Natural killer cell treated with Interleukin-12 subunit alpha and Interleukin-12 subunit beta and Interleukin-15 and Interleukin-18, amount 100 ng/mL, for 72 hours (primary cell): ENCODE data around the gene IGFL2. TPM values are rescaled to one million over a fixed set of nuclear protein-coding genes. Genes with fewer than 3 reads are reported as not detected.
"Not testable (repeated sequence)": the region's sequence is repeated elsewhere in the genome, so short reads cannot be mapped to it uniquely, and the experiment has no call there.

Source experiments
- ATAC-seq, 2 donors: fragments of 150-1000 bp; cut with Tn5 transposase in 1 of 2; sonication (Bioruptor Pico), chemical (Tn5 transposase) in 1 of 2; 2 replicates each; pipeline ENCODE4 v1.10.0; 2021
- DNase-seq: peaks from one replicate; pipeline ENCODE4 v3.0.0; 2022; ENCODE audit warnings: low spot score
- H3K27ac Mint-ChIP-seq, 2 donors: 1 replicate in 1 of 2; 2 replicates in 1 of 2; pipeline ENCODE4 v1.8.0; 2022; ENCODE audit warnings: mixed read lengths in 2 of 2, mild to moderate bottlenecking in 1 of 2, moderate library complexity in 1 of 2
- H3K27me3 Mint-ChIP-seq, 2 donors: 1 replicate in 1 of 2; 2 replicates in 1 of 2; pipeline ENCODE4 v1.8.0; 2022; ENCODE audit warnings: mixed read lengths in 2 of 2
- H3K36me3 Mint-ChIP-seq: one replicate; pipeline ENCODE4 v1.8.0; 2022; ENCODE audit warnings: mixed read lengths
- H3K4me1 Mint-ChIP-seq, 2 donors: 1 replicate in 1 of 2; 2 replicates in 1 of 2; pipeline ENCODE4 v1.8.0; 2022; ENCODE audit warnings: low read depth in 2 of 2, mixed read lengths in 2 of 2, mild to moderate bottlenecking in 1 of 2
- H3K4me3 Mint-ChIP-seq: one replicate; pipeline ENCODE4 v1.8.0; 2022; ENCODE audit warnings: mixed read lengths
- H3K9me3 Mint-ChIP-seq: 2 replicates; pipeline ENCODE4 v1.8.0; 2022; ENCODE audit warnings: mixed read lengths
- total RNA-seq, 2 donors: library from RNA; stranded (reverse); gene quantifications; one replicate each; pipeline ENCODE4 v1.2.3, GENCODE V29; 2022

Gene IGFL2
- total RNA-seq, 2 donors from 2014 or later, result not detected

DNA sequence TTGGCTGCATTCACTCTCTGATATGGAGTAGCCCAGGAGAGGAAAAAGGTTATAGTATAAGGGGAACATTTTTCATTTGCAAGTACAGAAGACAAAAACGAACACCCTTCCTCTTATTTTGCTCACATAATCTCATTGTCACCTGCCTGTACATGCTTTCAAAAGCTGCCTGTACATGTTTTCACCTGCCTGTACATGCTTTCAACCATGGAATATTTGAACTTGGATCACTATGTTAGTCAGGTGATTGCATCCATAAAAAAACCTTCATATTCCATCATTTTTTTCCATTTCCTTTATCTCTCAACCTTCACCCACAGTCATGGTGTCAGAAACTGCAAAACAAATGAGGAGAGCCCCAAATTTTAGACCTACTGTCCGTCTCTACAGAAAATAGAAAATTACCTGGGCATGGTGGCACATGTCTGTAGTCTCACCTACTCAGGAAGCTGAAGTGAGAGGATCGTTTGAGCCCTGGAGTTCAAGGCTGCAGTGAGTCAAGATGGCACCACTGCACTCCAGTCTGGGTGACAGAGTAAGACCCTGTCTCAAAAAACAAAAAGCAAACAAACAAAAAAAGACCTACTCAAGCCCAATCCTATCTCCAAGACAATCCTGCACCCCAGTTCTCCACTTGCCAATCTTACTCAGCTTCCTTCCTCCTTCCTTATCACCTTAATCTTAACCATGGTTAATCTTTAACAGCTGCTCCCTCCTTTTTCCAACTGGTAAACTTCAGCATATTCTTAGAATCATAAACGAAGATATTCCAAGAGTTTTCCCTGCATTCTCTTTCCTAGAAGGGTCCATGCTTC is 11.6 kb downstream of the IGFL2 start:
- DNase-seq (no peak), ATAC-seq (no peak)
- Mint-ChIP-seq H3K9me3 (peaks cover 14% of the 10 kb centered on the region), H3K27ac (no peak overlapping the region), H3K27me3 (peaks cover 32 to 58% of the 10 kb centered on the region in 2 donors), H3K4me3 (no peak overlapping the region), H3K36me3 (peaks cover 13% of the 10 kb centered on the region), H3K4me1 (no peaks in the 10 kb centered on the region)

DNA sequence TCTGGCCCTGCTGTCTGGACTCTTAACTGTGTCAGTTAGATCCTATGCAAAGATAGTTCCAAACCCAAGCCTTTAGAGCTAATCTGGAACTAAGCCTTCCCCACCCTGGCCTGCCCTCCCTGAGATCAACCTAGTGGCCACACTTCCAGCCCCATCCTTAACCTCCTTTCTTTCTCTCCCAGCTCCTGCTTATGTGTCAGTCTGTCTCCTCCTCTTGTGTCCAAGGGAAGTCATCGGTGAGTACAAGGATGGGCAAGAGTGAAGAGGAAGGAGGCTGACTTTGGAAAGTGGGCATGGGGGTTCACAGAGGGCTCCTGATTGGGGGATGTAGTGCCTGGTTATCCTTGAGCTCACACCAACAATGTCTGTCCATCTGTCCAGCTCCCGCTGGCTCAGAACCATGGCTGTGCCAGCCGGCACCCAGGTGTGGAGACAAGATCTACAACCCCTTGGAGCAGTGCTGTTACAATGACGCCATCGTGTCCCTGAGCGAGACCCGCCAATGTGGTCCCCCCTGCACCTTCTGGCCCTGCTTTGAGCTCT is 12.3 kb downstream of the IGFL2 start:
- Mint-ChIP-seq H3K4me3 (no peak overlapping the region), H3K4me1 (no peaks in the 10 kb centered on the region), H3K9me3 (peaks cover 14% of the 10 kb centered on the region), H3K27me3 (peaks cover 32 to 58% of the 10 kb centered on the region in 2 donors), H3K36me3 (peaks cover 13% of the 10 kb centered on the region), H3K27ac (no peak overlapping the region)
- ATAC-seq (peak in 1 of 2 donors; percentile 36), DNase-seq (no peak)

DNA sequence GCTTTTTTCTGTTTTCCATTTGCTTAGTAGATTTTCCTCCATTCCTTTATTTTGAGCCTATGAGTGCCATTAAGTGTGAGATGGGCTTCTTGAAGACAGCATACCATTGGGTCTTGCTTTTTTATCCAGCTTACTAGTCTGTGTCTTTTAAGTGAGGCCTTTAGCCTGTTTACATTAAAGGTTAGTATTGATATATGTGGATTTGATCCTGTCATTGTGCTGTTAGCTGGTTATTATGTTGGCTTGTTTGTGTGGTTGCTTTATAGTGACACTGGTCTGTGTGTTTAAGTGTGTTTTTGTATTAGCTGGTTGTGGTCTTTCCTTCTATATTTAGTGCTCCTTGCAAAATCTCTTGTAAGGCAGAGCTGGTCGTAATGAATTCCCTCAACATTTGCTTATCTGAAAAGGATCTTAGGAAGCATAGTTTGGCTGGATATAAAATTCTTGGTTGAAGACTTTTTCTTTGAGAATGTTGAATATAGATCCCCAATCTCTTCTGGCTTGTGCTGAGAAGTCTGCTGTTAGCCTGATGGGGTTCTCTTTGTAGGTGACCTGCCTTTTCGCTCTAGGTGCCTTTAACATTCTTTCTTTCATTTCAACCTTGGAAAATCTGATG is 13.7 kb downstream of the IGFL2 start:
- not testable (repeated sequence) for ATAC-seq, H3K4me1 Mint-ChIP-seq, H3K4me3 Mint-ChIP-seq, DNase-seq, H3K27ac Mint-ChIP-seq
- Mint-ChIP-seq H3K9me3 (peaks cover 14% of the 10 kb centered on the region), H3K27me3 (peaks cover 33 to 46% of the 10 kb centered on the region in 2 donors), H3K36me3 (peaks cover 13% of the 10 kb centered on the region)

DNA sequence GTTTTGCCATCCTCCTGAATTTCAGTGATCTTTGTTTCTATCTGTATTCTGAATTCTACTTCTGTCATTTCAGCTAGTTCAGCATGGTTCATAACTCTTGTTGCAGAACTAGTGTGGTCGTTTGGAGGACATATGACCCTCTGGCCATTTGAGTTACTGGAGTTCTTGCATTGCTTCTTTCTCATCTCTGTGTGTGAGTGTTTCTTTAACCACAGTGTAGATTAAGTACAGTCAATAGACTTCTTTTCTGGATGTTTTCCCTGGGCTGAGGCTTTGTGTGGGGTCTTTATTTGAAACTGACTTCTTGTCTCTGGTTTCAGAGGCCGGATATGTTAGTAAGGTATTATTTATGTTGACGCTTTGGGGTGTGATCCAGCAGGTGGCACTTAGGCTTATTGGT is 14.7 kb downstream of the IGFL2 start:
- ATAC-seq, result no peak
- Mint-ChIP-seq H3K4me3 (no peak overlapping the region), H3K4me1 (no peaks in the 10 kb centered on the region), H3K36me3 (peaks cover 13% of the 10 kb centered on the region), H3K9me3 (peaks cover 14% of the 10 kb centered on the region), H3K27ac (no peak overlapping the region), H3K27me3 (peaks cover 37 to 44% of the 10 kb centered on the region in 2 donors)
- DNase-seq, result no peak

DNA sequence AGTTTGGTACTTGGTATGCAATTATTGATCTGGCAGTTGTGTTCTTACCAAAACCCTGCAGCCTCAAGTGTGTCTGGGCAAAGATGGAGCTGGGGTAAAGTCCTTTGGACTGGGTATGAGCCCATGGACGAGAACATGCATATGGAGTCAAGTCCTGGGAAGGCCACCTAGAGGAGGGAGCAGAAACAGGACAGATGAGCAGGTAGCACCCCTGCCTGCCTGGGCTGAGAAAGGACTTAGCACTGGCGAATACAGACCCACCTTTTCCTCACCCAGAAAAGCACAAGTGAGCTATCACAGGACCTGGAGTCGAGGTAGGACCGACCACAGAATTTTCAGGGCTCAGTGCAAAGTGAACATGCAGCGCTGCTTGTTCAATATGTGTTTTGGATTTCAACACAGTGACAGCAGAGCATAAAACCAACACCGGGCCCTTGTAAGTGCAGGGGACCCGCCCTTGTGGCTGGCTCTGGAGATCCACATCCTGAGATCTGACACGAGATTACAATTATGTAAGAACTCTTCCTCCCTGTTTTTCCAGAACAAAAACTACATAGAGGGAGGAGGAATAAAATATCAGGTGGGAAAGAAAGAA is 25.9 kb downstream of the IGFL2 start:
- ATAC-seq (no peak), DNase-seq (no peak)
- peaks cover 28 to 42% of the 10 kb centered on the region in 2 donors for H3K27me3 Mint-ChIP-seq
- H3K36me3 Mint-ChIP-seq, result peaks cover 9% of the 10 kb centered on the region
- no peak overlapping the region for H3K4me3 Mint-ChIP-seq
- no peak overlapping the region for H3K27ac Mint-ChIP-seq
- H3K9me3 Mint-ChIP-seq, result no peaks in the 10 kb centered on the region
- H3K4me1 Mint-ChIP-seq, result no peaks in the 10 kb centered on the region

- H3K36me3 Mint-ChIP-seq, result peaks cover 4% of the 10 kb centered on the region
- H3K27me3 Mint-ChIP-seq, result peaks cover 29 to 37% of the 10 kb centered on the region in 2 donors
- no peak overlapping the region for H3K4me3 Mint-ChIP-seq
- no peaks in the 10 kb centered on the region for H3K9me3 Mint-ChIP-seq
- no peak for DNase-seq
- H3K27ac Mint-ChIP-seq, result no peak overlapping the region
- H3K4me1 Mint-ChIP-seq, result no peaks in the 10 kb centered on the region
- ATAC-seq, result no peak
Observed at GRCh38 chr19:46176116-46176860, 28.2 kb downstream of the IGFL2 start.

GRCh38 chr19:46179076-46179759 is 31.2 kb downstream of the IGFL2 start:
- Mint-ChIP-seq H3K4me3 (no peak overlapping the region), H3K36me3 (no peaks in the 10 kb centered on the region), H3K4me1 (peaks cover 0 to 2% of the 10 kb centered on the region in 2 donors), H3K9me3 (no peaks in the 10 kb centered on the region), H3K27ac (no peak overlapping the region), H3K27me3 (peaks cover 32 to 33% of the 10 kb centered on the region in 2 donors)
- ATAC-seq (no peak), DNase-seq (no peak)

DNA sequence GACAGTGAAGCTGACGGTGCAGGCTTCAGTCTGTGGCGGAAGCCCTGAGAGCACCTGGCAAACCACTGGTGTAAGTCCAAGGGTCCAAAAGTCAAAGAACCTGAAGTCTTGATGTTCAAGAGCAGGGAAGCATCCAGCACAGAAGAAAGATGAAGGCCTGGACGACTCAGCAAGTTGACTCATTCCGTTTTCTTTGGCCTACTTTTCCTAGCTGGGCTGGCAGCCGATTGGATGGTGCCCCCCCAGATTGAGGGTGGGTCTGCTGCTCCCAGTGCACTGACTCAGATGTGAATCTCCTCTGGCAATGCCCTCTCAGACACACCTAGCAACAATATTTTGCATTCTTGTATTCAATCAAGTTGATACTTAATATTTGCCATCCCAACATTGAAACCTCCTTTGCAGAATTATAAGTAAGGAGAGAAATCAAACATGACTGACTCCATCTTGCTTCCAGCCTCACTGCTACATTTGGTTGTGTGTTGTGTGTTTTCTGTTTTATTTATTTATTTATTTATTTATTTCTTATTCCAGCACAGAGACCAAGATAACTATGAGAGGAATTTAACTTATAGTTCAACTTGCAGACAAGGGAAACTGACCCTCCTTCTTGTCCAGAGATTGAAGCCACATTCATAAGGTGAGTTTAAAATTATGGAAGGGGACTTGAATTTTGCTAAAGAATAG is 32.8 kb downstream of the IGFL2 start:
- H3K27me3 Mint-ChIP-seq, result peaks cover 41 to 42% of the 10 kb centered on the region in 2 donors
- no peaks in the 10 kb centered on the region for H3K36me3 Mint-ChIP-seq
- no peak overlapping the region for H3K4me3 Mint-ChIP-seq
- DNase-seq (no peak), ATAC-seq (no peak)
- H3K4me1 Mint-ChIP-seq, result peaks cover 2 to 6% of the 10 kb centered on the region in 2 donors
- no peaks in the 10 kb centered on the region for H3K9me3 Mint-ChIP-seq
- no peak overlapping the region for H3K27ac Mint-ChIP-seq

GRCh38 chr19:46181388-46181779 is 33.3 kb downstream of the IGFL2 start:
- peaks cover 2 to 6% of the 10 kb centered on the region in 2 donors for H3K4me1 Mint-ChIP-seq
- H3K4me3 Mint-ChIP-seq, result no peak overlapping the region
- peaks cover 39 to 41% of the 10 kb centered on the region in 2 donors for H3K27me3 Mint-ChIP-seq
- no peaks in the 10 kb centered on the region for H3K36me3 Mint-ChIP-seq
- H3K27ac Mint-ChIP-seq, result no peak overlapping the region
- DNase-seq (no peak), ATAC-seq (peak; percentile 61 to 76)
- H3K9me3 Mint-ChIP-seq, result no peaks in the 10 kb centered on the region

DNA sequence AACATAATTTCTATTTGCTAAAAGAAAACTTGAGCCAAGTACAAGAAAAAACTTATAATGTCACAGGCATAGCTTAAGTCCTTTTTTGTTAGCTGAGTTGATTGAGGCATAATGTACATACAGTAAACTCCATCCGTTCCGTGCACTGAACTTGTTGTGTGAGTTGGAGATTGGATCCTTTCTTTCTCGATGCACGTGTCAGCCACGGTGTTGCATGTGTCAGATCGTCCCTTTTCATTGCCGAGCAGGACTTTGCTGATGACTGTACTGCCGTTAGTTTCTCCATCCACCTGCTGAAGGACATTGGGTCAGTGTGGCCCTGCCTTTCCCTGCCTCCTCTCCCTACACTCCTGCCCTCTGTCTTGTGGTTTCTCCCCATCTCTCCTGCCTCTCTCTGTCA is 34.4 kb downstream of the IGFL2 start:
- H3K4me3 Mint-ChIP-seq, result no peak overlapping the region
- DNase-seq (no peak), ATAC-seq (no peak)
- no peak overlapping the region for H3K27ac Mint-ChIP-seq
- H3K9me3 Mint-ChIP-seq, result no peaks in the 10 kb centered on the region
- H3K27me3 Mint-ChIP-seq, result peaks cover 39 to 41% of the 10 kb centered on the region in 2 donors
- H3K4me1 Mint-ChIP-seq, result peaks cover 2 to 6% of the 10 kb centered on the region in 2 donors
- no peaks in the 10 kb centered on the region for H3K36me3 Mint-ChIP-seq

DNA sequence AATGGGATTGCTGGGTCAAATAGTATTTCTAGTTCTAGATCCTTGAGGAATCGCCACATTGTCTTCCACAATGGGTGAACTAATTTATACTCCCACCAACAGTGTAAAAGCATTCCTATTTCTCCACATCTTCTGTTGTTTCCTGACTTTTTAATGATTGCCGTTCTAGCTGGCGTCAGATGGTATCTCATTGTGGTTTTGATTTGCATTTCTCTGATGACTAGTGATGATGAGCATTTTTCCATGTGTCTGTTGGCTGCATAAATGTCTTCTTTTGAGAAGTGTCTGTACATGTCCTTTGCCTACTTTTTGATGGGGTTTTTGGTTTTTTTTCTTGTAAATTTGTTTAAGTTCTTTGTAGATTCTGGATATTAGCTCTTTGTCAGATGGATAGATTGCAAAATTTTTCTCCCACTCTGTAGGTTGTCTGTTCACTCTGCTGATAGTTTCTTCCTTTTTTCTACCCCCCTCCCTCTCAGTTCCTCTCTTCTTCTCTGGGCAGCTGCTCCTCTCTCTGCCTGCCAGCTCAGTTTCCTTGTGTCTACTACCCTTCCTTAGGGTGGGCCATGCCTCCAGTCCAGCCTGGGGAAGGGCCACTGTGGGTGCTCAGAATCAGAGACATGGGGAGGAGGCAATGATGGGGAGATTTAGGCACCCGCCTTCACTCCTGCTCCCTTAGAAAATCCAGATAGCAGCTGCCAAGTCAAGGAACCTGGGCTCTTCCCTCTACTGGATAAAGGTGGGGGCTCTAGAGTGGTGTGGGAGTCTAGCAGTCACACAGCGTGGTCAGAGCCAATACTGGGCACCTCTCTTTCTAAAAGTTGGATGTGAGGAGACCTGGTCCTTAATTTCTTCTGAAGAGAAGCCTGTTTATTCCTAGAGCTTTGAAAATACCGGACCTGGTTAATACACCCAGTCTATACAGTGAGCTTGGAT is 37.0 kb downstream of the IGFL2 start:
- peaks cover 43% of the 10 kb centered on the region in 2 donors for H3K27me3 Mint-ChIP-seq
- H3K4me3 Mint-ChIP-seq, H3K4me1 Mint-ChIP-seq, DNase-seq, H3K27ac Mint-ChIP-seq, H3K36me3 Mint-ChIP-seq, H3K9me3 Mint-ChIP-seq, ATAC-seq: not testable (repeated sequence)
